Esophagus squamous epithelium (tissue), 5 donors: ENCODE results near the gene NOD1. TPM values are rescaled to one million over a fixed set of nuclear protein-coding genes. Genes with fewer than 3 reads are reported as not detected.

Experiments used
- DNase-seq: peaks from one replicate; lab custom pipeline; 2025; lab: John Stamatoyannopoulos, UW
- H3K27ac ChIP-seq, 4 donors: fragments of 200-600 bp; sonication (generic); one replicate each; pipeline ENCODE4 v1.5.1; 2016 to 2019; ENCODE audit warnings: mild to moderate bottlenecking in 1 of 4
- H3K27me3 ChIP-seq, 4 donors: fragments of 200-600 bp; sonication (generic); 1 replicate in 3 of 4; 2 replicates in 1 of 4; pipeline versions ENCODE4 v1.5.1 to v1.6.0; 2017 to 2021; ENCODE audit warnings: antibody characterized with exemption in 1 of 4
- H3K36me3 ChIP-seq, 3 donors: fragments of 200-600 bp; sonication (generic); one replicate each; pipeline ENCODE4 v1.5.1; 2016 to 2019
- H3K4me1 ChIP-seq, 3 donors: fragments of 200-600 bp; sonication (generic); one replicate each; pipeline ENCODE4 v1.5.1; 2017 to 2019
- H3K4me3 ChIP-seq, 4 donors: fragments of 200-600 bp; sonication (generic); 1 replicate in 3 of 4; 2 replicates in 1 of 4; pipeline ENCODE4 v1.5.1; 2016 to 2019; ENCODE audit warnings: mild to moderate bottlenecking in 2 of 4, moderate library complexity in 1 of 4
- H3K9me3 ChIP-seq, 3 donors: fragments of 200-600 bp; sonication (generic); one replicate each; pipeline ENCODE4 v1.5.1; 2016 to 2019
- POLR2A ChIP-seq, 4 donors: fragments of 450-650 bp; IDR thresholded peaks; one replicate each; pipeline ENCODE4 v1.6.1; 2017; ENCODE audit warnings: antibody characterized with exemption in 4 of 4, mild to moderate bottlenecking in 4 of 4, moderate library complexity in 3 of 4
- WGBS, 2 donors: methylation state at CpG; one replicate each; pipeline ENCODE4 v1.1.5; 2018; 5-methylcytosine and 5-hydroxymethylcytosine counted together
- intact Hi-C: fragments of 100-400 bp; cut with DNase I; formaldehyde crosslinking; loops from one replicate; pipeline ENCODE4 v1.15.0; 2022
- total RNA-seq, 4 donors: library from RNA; depleted of rRNA; stranded (reverse); fragments of >200 nt; gene quantifications; one replicate each; pipeline ENCODE4 v1.1.0, GENCODE V29; 2016
- TF ChIP-seq, protein P1 (sequence below), 6 experiments: fragments of 450-650 bp in 4 of 6; fragments of 200-600 bp in 2 of 6; sonication (generic) in 2 of 6; IDR thresholded peaks; one replicate each; pipeline ENCODE4 v1.5.1; 2016 to 2019; ENCODE audit warnings: antibody characterized with exemption in 6 of 6, mild to moderate bottlenecking in 4 of 6, moderate library complexity in 4 of 6
- donor health status: DM: yes; HTN: yes; CAD: no.

The NOD1 gene
- total RNA-seq, 4 donors from 2014 or later = 4.2 to 13.0 (median 6.2) TPM

DNA sequence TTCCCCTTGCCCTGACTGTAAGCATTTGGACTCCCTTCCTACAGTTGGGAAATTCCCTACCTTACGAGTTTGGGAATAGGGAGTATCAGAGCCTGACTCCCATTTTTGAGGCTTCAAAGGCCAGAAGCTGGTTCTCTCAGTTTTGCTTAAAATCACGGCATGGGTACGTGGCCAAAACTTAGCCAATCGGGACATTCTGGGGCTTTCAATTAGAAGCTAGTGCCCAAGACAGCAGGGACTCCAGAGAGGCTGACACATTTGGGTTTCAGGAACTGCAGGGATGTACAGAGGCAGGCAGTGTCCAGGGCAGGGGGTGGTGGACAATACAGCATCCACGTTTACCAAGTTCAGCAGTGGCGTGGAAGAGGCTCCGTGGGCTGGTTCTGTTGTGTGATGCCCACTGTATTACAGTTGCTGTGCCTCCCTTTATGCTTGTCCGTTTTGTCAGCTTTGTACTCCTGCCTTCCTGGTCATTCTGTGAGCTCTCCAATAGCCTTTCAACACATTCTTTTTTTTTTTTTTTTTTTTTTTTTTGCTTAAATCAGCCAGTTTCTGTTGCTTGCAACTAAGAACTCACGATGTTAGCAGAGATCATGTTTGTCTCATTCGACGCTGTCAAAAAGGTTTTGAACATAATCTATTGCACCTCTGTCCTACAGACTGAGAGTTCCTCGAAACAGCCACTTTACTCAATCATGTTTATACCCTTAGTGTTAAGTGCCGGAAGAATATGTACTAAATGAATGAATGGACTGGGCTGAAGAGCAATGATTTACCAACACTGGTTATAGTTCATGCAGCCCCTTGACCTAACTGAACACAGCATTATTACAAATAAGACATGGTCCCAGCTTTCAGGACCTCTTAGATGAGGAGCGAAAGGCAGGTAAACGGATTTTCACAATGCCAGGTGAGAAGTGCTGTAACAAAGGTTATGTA is 25.0 kb upstream of the NOD1 start:
- WGBS, 2 donors = 36 to 38% methylated on average over 13 of the region's 15 CpGs
- intact Hi-C loops = no loop called here
- TF ChIP-seq POLR2A (IDR thresholded peaks at IDR 0.05) = no peak
- TF ChIP-seq, protein P1, sequence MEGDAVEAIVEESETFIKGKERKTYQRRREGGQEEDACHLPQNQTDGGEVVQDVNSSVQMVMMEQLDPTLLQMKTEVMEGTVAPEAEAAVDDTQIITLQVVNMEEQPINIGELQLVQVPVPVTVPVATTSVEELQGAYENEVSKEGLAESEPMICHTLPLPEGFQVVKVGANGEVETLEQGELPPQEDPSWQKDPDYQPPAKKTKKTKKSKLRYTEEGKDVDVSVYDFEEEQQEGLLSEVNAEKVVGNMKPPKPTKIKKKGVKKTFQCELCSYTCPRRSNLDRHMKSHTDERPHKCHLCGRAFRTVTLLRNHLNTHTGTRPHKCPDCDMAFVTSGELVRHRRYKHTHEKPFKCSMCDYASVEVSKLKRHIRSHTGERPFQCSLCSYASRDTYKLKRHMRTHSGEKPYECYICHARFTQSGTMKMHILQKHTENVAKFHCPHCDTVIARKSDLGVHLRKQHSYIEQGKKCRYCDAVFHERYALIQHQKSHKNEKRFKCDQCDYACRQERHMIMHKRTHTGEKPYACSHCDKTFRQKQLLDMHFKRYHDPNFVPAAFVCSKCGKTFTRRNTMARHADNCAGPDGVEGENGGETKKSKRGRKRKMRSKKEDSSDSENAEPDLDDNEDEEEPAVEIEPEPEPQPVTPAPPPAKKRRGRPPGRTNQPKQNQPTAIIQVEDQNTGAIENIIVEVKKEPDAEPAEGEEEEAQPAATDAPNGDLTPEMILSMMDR (IDR thresholded peaks at IDR 0.05) = no peak

DNA sequence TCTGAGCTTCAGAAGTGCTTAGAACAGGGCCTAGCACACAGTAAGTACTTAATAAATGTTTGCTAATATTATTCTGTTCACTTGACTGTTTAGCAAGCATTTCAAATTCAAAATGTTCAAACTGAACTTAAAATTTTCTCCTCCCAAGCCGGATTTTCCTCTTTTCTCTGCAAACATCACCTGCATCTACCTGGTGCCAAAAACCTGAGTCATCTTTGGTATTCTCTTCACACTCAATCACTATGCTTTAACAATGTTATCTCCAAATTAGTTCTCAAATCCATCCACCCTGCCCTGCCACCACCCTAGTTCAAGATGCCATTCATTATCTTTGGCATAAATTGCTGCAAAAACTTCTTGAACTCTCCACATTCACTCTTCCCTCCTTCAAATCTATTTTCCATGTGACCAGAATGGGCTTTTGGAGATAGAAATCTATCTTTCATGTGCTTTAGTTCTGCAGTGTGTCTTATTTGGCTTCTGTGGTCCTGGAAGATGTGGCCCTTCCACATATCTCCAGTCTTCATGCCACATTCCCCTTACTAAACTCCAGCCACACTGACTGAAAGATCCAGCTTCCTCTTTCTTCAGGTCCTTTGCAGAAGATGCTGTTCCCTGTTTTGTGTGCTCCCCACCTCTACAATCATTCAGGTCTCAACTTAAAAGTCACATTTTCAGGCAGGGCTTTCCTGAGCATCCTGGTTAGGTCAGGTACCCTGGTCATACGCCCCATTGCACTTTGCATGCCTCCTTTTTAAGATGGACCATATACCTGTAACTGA is 24.1 kb upstream of the NOD1 start:
- Histone ChIP-seq H3K9me3 (no peaks in the 10 kb centered on the region), H3K27ac (peak overlapping the region in 2 of 4 donors; percentile 35 to 47), H3K4me1 (peaks cover 18 to 48% (median 22%) of the 10 kb centered on the region in 3 donors), H3K4me3 (no peak overlapping the region), H3K36me3 (peaks cover 0 to 14% (median 0%) of the 10 kb centered on the region in 3 donors), H3K27me3 (no peaks in the 10 kb centered on the region)
- WGBS, 2 donors = 61 to 62% methylated on average over 2 of the region's 2 CpGs
- DNase-seq = no peak
- intact Hi-C loops = no loop called here
- no peak for TF ChIP-seq POLR2A (IDR thresholded peaks at IDR 0.05)
- TF ChIP-seq, protein P1 (IDR thresholded peaks at IDR 0.05) = no peak

More for the DNA sequence above, 25.0 kb upstream of the NOD1 start:
- no peak for DNase-seq
- peaks cover 18 to 49% (median 22%) of the 10 kb centered on the region in 3 donors for H3K4me1 ChIP-seq
- peak overlapping the region in 3 of 4 donors; percentile 87 to 94 (median 89) for H3K27ac ChIP-seq
- H3K36me3 ChIP-seq = peaks cover 0 to 9% (median 0%) of the 10 kb centered on the region in 3 donors
- H3K4me3 ChIP-seq = peak overlapping the region; percentile 71 to 84 (median 76)
- no peaks in the 10 kb centered on the region for H3K27me3 ChIP-seq
- no peaks in the 10 kb centered on the region for H3K9me3 ChIP-seq

DNA sequence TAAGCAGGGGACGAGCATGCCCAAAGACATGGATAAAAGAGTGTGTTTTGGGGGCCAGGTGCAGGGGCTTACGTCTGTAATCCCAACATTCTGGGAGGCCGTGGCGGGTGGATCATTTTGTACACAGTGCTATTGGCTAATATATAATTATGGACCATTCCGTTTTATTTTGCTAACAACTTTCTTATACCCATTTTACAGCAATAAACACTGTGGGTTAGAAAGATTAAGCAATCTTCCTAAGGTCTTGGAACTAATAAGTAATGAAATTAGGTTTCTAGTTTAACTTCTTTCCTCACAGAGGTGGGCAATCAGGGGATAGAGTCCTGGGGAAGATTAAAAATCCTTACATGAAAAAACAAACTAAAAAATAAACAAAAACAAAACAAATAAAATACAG is 22.7 kb upstream of the NOD1 start:
- TF ChIP-seq POLR2A (IDR thresholded peaks at IDR 0.05) = no peak
- TF ChIP-seq, protein P1 (IDR thresholded peaks at IDR 0.05) = no peak
- no peak for DNase-seq
- no peak overlapping the region for H3K27ac ChIP-seq
- H3K27me3 ChIP-seq = no peaks in the 10 kb centered on the region
- H3K36me3 ChIP-seq = peaks cover 0 to 28% (median 6%) of the 10 kb centered on the region in 3 donors
- WGBS, 2 donors = 81 to 97% methylated on average over 5 of the region's 5 CpGs
- H3K4me3 ChIP-seq = no peak overlapping the region
- no peaks in the 10 kb centered on the region for H3K9me3 ChIP-seq
- H3K4me1 ChIP-seq = peaks cover 18 to 48% (median 22%) of the 10 kb centered on the region in 3 donors
- intact Hi-C loops = no loop called here

DNA sequence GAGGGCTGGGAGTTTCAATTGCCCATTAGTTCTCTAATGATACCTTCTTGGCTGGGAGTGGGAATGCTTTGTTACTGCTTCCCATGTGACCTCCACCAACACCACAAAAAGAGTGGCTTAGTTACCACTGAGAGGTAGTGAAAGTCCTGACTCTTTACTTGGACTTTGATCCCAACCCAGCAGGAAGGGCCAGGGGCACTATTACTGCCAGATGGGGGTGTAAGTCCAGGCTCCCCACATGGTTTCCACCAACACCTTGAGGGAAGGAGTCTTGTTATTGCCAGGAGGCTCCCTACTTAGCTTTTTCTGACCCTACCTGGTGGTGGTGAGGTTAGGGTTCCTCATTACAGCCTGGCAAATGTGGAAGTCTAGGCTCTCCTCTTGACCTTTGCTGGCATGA is 14.6 kb upstream of the NOD1 start:
- H3K4me3 ChIP-seq = no peak overlapping the region
- no peak for DNase-seq
- no peaks in the 10 kb centered on the region for H3K4me1 ChIP-seq
- no peaks in the 10 kb centered on the region for H3K27me3 ChIP-seq
- intact Hi-C loops = no loop called here
- TF ChIP-seq, protein P1 (IDR thresholded peaks at IDR 0.05) = no peak
- no peak for TF ChIP-seq POLR2A (IDR thresholded peaks at IDR 0.05)
- peaks cover 0 to 8% (median 5%) of the 10 kb centered on the region in 3 donors for H3K9me3 ChIP-seq
- H3K36me3 ChIP-seq = peaks cover 0 to 32% (median 6%) of the 10 kb centered on the region in 3 donors
- no peak overlapping the region for H3K27ac ChIP-seq
